H1 (cell line): Measurements from ENCODE around the gene CAV1.
"Not testable (repeated sequence)": the region's sequence is repeated elsewhere in the genome, so short reads cannot be mapped to it uniquely, and the experiment has no call there.

Experiments
- CEBPB ChIP-seq: IDR thresholded peaks from 2 replicates; pipeline ENCODE4 v1.6.1; 2012; ENCODE audit warnings: low read depth, low read length
- CTCF ChIP-seq, 3 experiments: IDR thresholded peaks; 1 replicate in 2 of 3; 2 replicates in 1 of 3; pipeline versions ENCODE4 v1.5.1 to v1.6.1; 2011; ENCODE audit warnings: low read length in 3 of 3, mild to moderate bottlenecking in 3 of 3, inconsistent platforms in 2 of 3, low read depth in 1 of 3, moderate library complexity in 1 of 3; ENCODE audit not compliant: insufficient read depth in 1 of 3; ENCODE audit errors: control extremely low read depth in 1 of 3
- EGR1 ChIP-seq: IDR thresholded peaks from 2 replicates; pipeline ENCODE4 v1.6.1; 2011; ENCODE audit warnings: low read depth, low read length, borderline replicate concordance
- JUN ChIP-seq: IDR thresholded peaks from 2 replicates; pipeline ENCODE4 v1.6.1; 2011; ENCODE audit warnings: low read depth, mild to moderate bottlenecking, improper control_type of control experiment, low read length
- MAX ChIP-seq: IDR thresholded peaks from 2 replicates; pipeline ENCODE4 v1.6.1; 2012; ENCODE audit warnings: inconsistent platforms
- NRF1 ChIP-seq: IDR thresholded peaks from 2 replicates; pipeline ENCODE4 v1.6.1; 2011; ENCODE audit warnings: mild to moderate bottlenecking, low read depth, low read length, improper control_type of control experiment
- POLR2A ChIP-seq, 2 experiments: IDR thresholded peaks; 1 replicate in 1 of 2; 2 replicates in 1 of 2; pipeline ENCODE4 v1.6.1; 2011; ENCODE audit warnings: low read depth in 2 of 2, low read length in 2 of 2, mild to moderate bottlenecking in 2 of 2; ENCODE audit errors: control extremely low read depth in 1 of 2
- SP2 ChIP-seq: IDR thresholded peaks from 2 replicates; pipeline ENCODE4 v1.6.1; 2012; ENCODE audit warnings: mild to moderate bottlenecking, low read length, inconsistent platforms
- SP4 ChIP-seq: IDR thresholded peaks from 2 replicates; pipeline ENCODE4 v1.6.1; 2012; ENCODE audit warnings: low read length, inconsistent platforms
- TBP ChIP-seq: IDR thresholded peaks from 2 replicates; pipeline ENCODE4 v1.6.1; 2011; ENCODE audit warnings: low read depth, low read length, improper control_type of control experiment
- TCF12 ChIP-seq: IDR thresholded peaks from 2 replicates; pipeline ENCODE4 v1.6.1; 2011; ENCODE audit warnings: low read depth, mild to moderate bottlenecking, low read length
- USF2 ChIP-seq: IDR thresholded peaks from 2 replicates; pipeline ENCODE4 v1.6.1; 2011; ENCODE audit warnings: low read length, improper control_type of control experiment

- TF ChIP-seq POLR2A (IDR thresholded peaks at IDR 0.05; ENCODE audit: control extremely low read depth in 1 of 2, low read depth in 2 of 2, low read length in 2 of 2); JUN; CTCF (IDR thresholded peaks at IDR 0.05; ENCODE audit: control extremely low read depth in 1 of 3, insufficient read depth in 1 of 3, low read depth in 1 of 3, low read length in 3 of 3); TCF12; NRF1; USF2; TBP; MAX; SP4; SP2; EGR1; CEBPB: not testable (repeated sequence)
Observed at GRCh38 chr7:116587200-116587599, 62.4 kb downstream of the CAV1 start.
